Fibroblast of lung (primary cell): ENCODE measurements around the gene GRK6. TPM values are rescaled to one million over a fixed set of nuclear protein-coding genes. Genes with fewer than 3 reads are reported as not detected.

Experiments
- DNase-seq, 2 donors: peaks; one replicate each; pipeline versions ENCODE4 v3.0.0 to v3.0.0-alpha.2; 2010; ENCODE audit warnings: low read depth in 2 of 2
- H2AFZ ChIP-seq: 2 replicates; pipeline ENCODE4 v1.5.1; 2012; ENCODE audit warnings: low read length, control low read depth, inconsistent platforms
- H3K27ac ChIP-seq: 2 replicates; pipeline ENCODE4 v1.5.1; 2011; ENCODE audit warnings: low read length, control low read depth; ENCODE audit not compliant: insufficient read depth
- H3K27me3 ChIP-seq: 2 replicates; pipeline ENCODE4 v1.5.1; 2011; ENCODE audit warnings: mild to moderate bottlenecking, low read length; ENCODE audit not compliant: control insufficient read depth, insufficient read depth
- H3K36me3 ChIP-seq: 2 replicates; pipeline ENCODE4 v1.5.1; 2011; ENCODE audit warnings: low read length; ENCODE audit not compliant: control insufficient read depth, insufficient read depth
- H3K4me1 ChIP-seq: 2 replicates; pipeline ENCODE4 v1.5.1; 2011; ENCODE audit warnings: low read length; ENCODE audit not compliant: control insufficient read depth, insufficient read depth; ENCODE audit errors: extremely low read depth
- H3K4me2 ChIP-seq: 2 replicates; pipeline ENCODE4 v1.5.1; 2011; ENCODE audit warnings: low read length, control low read depth; ENCODE audit not compliant: insufficient read depth; ENCODE audit errors: extremely low read depth
- H3K4me3 ChIP-seq, 4 experiments: fragments of 200-600 bp in 1 of 4; sonication (generic) in 1 of 4; replicated peaks in 1 of 4; 2 replicates each; pipeline ENCODE4 v1.5.1; 2011 to 2016; ENCODE audit warnings: low read length in 4 of 4, low read depth in 3 of 4, mild to moderate bottlenecking in 3 of 4, control low read depth in 2 of 4, inconsistent platforms in 1 of 4, mixed read lengths in 1 of 4; ENCODE audit not compliant: insufficient read depth in 1 of 4; ENCODE audit errors: control extremely low read depth in 1 of 4
- H3K79me2 ChIP-seq: 2 replicates; pipeline ENCODE4 v1.5.1; 2012; ENCODE audit warnings: mild to moderate bottlenecking, low read length, inconsistent platforms; ENCODE audit not compliant: control insufficient read depth, insufficient read depth
- H3K9ac ChIP-seq: 2 replicates; pipeline ENCODE4 v1.5.1; 2011; ENCODE audit warnings: mild to moderate bottlenecking, low read length, control low read depth; ENCODE audit not compliant: insufficient read depth
- H3K9me3 ChIP-seq: 2 replicates; pipeline ENCODE4 v1.5.1; 2012; ENCODE audit warnings: low read depth, low read length; ENCODE audit not compliant: control insufficient read depth, insufficient read depth
- H4K20me1 ChIP-seq: 2 replicates; pipeline ENCODE4 v1.5.1; 2011; ENCODE audit warnings: low read length; ENCODE audit not compliant: control insufficient read depth, insufficient read depth; ENCODE audit errors: extremely low read depth
- EZH2 ChIP-seq: IDR thresholded peaks from 2 replicates; pipeline ENCODE4 v1.5.1; 2012; ENCODE audit warnings: low read length, control low read depth, mild to moderate bottlenecking; ENCODE audit errors: missing control alignments
- polyA plus RNA-seq, 2 donors: library from polyadenylated mRNA; depleted of rRNA in 1 of 2; stranded (reverse) in 1 of 2; unstranded in 1 of 2; fragments of >200 nt; gene quantifications; 2 replicates each; pipeline ENCODE4 v1.2.1, GENCODE V29; 2011 to 2012; ENCODE audit warnings: missing spikeins in 1 of 2
- total RNA-seq: library from RNA; depleted of rRNA; stranded (reverse); fragments of >200 nt; gene quantifications from 2 replicates; pipeline ENCODE4 v1.2.1, GENCODE V29; 2014
- TF ChIP-seq, protein P1 (sequence below), 2 donors: IDR thresholded peaks in 1 of 2; conservative IDR thresholded peaks in 1 of 2; 1 replicate in 1 of 2; 2 replicates in 1 of 2; pipeline ENCODE4 v1.5.1; 2011 to 2012; ENCODE audit warnings: low read length in 2 of 2, control low read depth in 1 of 2, inconsistent platforms in 1 of 2, low read depth in 1 of 2, mild to moderate bottlenecking in 1 of 2

Gene GRK6
- total and polyA plus RNA-seq, 2 donors (not counting 1 experiment from before 2014, with no cell fraction given): 15.0 to 15.8 TPM

GRCh38 chr5:177402271-177403043 lies 24.0 kb upstream of the GRK6 start:
- peak overlapping the region; percentile 82 for H3K4me2 ChIP-seq
- H3K4me1 ChIP-seq: peaks cover 3% of the 10 kb centered on the region
- H3K9ac ChIP-seq: no peak overlapping the region
- no peak overlapping the region for H3K27ac ChIP-seq
- H4K20me1 ChIP-seq: no peaks in the 10 kb centered on the region
- H3K79me2 ChIP-seq: no peaks in the 10 kb centered on the region
- TF ChIP-seq EZH2: peak; percentile 74
- TF ChIP-seq, protein P1, sequence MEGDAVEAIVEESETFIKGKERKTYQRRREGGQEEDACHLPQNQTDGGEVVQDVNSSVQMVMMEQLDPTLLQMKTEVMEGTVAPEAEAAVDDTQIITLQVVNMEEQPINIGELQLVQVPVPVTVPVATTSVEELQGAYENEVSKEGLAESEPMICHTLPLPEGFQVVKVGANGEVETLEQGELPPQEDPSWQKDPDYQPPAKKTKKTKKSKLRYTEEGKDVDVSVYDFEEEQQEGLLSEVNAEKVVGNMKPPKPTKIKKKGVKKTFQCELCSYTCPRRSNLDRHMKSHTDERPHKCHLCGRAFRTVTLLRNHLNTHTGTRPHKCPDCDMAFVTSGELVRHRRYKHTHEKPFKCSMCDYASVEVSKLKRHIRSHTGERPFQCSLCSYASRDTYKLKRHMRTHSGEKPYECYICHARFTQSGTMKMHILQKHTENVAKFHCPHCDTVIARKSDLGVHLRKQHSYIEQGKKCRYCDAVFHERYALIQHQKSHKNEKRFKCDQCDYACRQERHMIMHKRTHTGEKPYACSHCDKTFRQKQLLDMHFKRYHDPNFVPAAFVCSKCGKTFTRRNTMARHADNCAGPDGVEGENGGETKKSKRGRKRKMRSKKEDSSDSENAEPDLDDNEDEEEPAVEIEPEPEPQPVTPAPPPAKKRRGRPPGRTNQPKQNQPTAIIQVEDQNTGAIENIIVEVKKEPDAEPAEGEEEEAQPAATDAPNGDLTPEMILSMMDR (conservative IDR thresholded peaks at IDR 0.05 in 1 of 2, IDR thresholded peaks at IDR 0.05 in 1 of 2; ENCODE audit: low read depth in 1 of 2, low read length in 2 of 2): peak; percentile 17 to 50
- H3K36me3 ChIP-seq: no peaks in the 10 kb centered on the region
- H3K27me3 ChIP-seq: peaks cover 48% of the 10 kb centered on the region
- H3K4me3 ChIP-seq: peak overlapping the region in 1 of 4 experiments; percentile 10
- no peak overlapping the region for H2AFZ ChIP-seq
- peak; percentile 43 to 58 for DNase-seq
- no peaks in the 10 kb centered on the region for H3K9me3 ChIP-seq

- Histone ChIP-seq H3K9me3 (no peaks in the 10 kb centered on the region), H3K9ac (no peak overlapping the region), H3K4me1 (peaks cover 3% of the 10 kb centered on the region), H3K4me2 (peak overlapping the region; percentile 82), H3K27ac (no peak overlapping the region), H3K79me2 (no peaks in the 10 kb centered on the region), H3K27me3 (peaks cover 45% of the 10 kb centered on the region), H3K36me3 (no peaks in the 10 kb centered on the region), H2AFZ (peak overlapping the region; percentile 35), H4K20me1 (no peaks in the 10 kb centered on the region), H3K4me3 (peak overlapping the region in 3 of 4 experiments; percentile 47 to 62 (median 52))
- no peak for DNase-seq
- peak; percentile 12 for TF ChIP-seq EZH2
- TF ChIP-seq, protein P1 (conservative IDR thresholded peaks at IDR 0.05 in 1 of 2, IDR thresholded peaks at IDR 0.05 in 1 of 2; ENCODE audit: low read depth in 1 of 2, low read length in 2 of 2): no peak
Measured at GRCh38 chr5:177403102-177403791, 23.2 kb upstream of the GRK6 start.
